Esophagus muscularis mucosa (tissue), 4 donors: ENCODE data around the gene SLC16A4. TPM values are rescaled to one million over a fixed set of nuclear protein-coding genes. Genes with fewer than 3 reads are reported as not detected.

Experiments
- DNase-seq: peaks from one replicate; pipeline ENCODE4 v3.0.0-alpha.2; 2017; ENCODE audit errors: extremely low spot score
- H3K27ac ChIP-seq, 4 donors: fragments of 200-600 bp; sonication (generic); replicated peaks in 1 of 4; 1 replicate in 3 of 4; 2 replicates in 1 of 4; pipeline ENCODE4 v1.5.1; 2016 to 2019; ENCODE audit warnings: mild to moderate bottlenecking in 1 of 4
- H3K27me3 ChIP-seq, 4 donors: fragments of 200-600 bp; sonication (generic); one replicate each; pipeline versions ENCODE4 v1.5.1 to v1.6.0; 2016 to 2019
- H3K36me3 ChIP-seq, 4 donors: fragments of 200-600 bp; sonication (generic); one replicate each; pipeline ENCODE4 v1.5.1; 2016 to 2019
- H3K4me1 ChIP-seq, 4 donors: fragments of 200-600 bp; sonication (generic); one replicate each; pipeline ENCODE4 v1.5.1; 2016 to 2019
- H3K4me3 ChIP-seq, 4 donors: fragments of 200-600 bp; sonication (generic); 1 replicate in 2 of 4; 2 replicates in 2 of 4; pipeline ENCODE4 v1.5.1; 2016 to 2019; ENCODE audit warnings: mild to moderate bottlenecking in 4 of 4, moderate library complexity in 1 of 4
- H3K9me3 ChIP-seq, 4 donors: fragments of 200-600 bp; sonication (generic); 1 replicate in 3 of 4; 2 replicates in 1 of 4; pipeline ENCODE4 v1.5.1; 2016 to 2019
- CTCF ChIP-seq, 3 experiments: fragments of 200-600 bp in 2 of 3; fragments of 450-650 bp in 1 of 3; sonication (generic) in 2 of 3; IDR thresholded peaks; one replicate each; pipeline ENCODE4 v1.5.1; 2017 to 2019; ENCODE audit warnings: antibody characterized with exemption in 3 of 3, mild to moderate bottlenecking in 2 of 3, moderate library complexity in 1 of 3
- EP300 ChIP-seq: sonication (generic); formaldehyde crosslinking; IDR thresholded peaks from one replicate; pipeline ENCODE4 v1.6.1; 2017; ENCODE audit warnings: antibody characterized with exemption
- POLR2A ChIP-seq: fragments of 450-650 bp; IDR thresholded peaks from one replicate; pipeline ENCODE4 v1.6.1; 2017; ENCODE audit warnings: antibody characterized with exemption, moderate library complexity, mild to moderate bottlenecking, low read depth
- POLR2AphosphoS5 ChIP-seq, 2 donors: sonication (generic); formaldehyde crosslinking; IDR thresholded peaks; one replicate each; pipeline ENCODE4 v1.6.1; 2017; ENCODE audit warnings: antibody characterized with exemption in 2 of 2
- WGBS: methylation state at CpG from one replicate; pipeline ENCODE4 v1.1.5; 2018; 5-methylcytosine and 5-hydroxymethylcytosine counted together
- intact Hi-C: fragments of 100-400 bp; cut with DNase I; formaldehyde crosslinking; loops from one replicate; pipeline ENCODE4 v1.15.1; 2023
- total RNA-seq, 4 donors: library from RNA; depleted of rRNA; stranded (reverse); fragments of >200 nt; gene quantifications; one replicate each; pipeline versions ENCODE4 v1.1.0 to v1.2.1, GENCODE V29; 2016

Gene SLC16A4
- total RNA-seq, 4 donors from 2014 or later, result 5.8 to 8.8 (median 8.4) TPM

GRCh38 chr1:110433803-110434202 is 43.0 kb upstream of the SLC16A4 start:
- Histone ChIP-seq H3K9me3 (no peaks in the 10 kb centered on the region), H3K4me1 (no peaks in the 10 kb centered on the region), H3K4me3 (no peak overlapping the region), H3K36me3 (no peaks in the 10 kb centered on the region), H3K27me3 (peaks cover 0 to 21% (median 0%) of the 10 kb centered on the region in 4 donors), H3K27ac (no peak overlapping the region)
- no peak for DNase-seq
- intact Hi-C loops, result no loop called here
- TF ChIP-seq POLR2AphosphoS5 (IDR thresholded peaks at IDR 0.05), result no peak
- no peak for TF ChIP-seq POLR2A
- no peak for TF ChIP-seq CTCF (IDR thresholded peaks at IDR 0.05)
- TF ChIP-seq EP300, result no peak
- WGBS, result 39% methylated on average over 2 of the region's 3 CpGs

GRCh38 chr1:110433213-110433612 is 42.4 kb upstream of the SLC16A4 start:
- H3K27me3 ChIP-seq, result peaks cover 0 to 21% (median 0%) of the 10 kb centered on the region in 4 donors
- no peak overlapping the region for H3K4me3 ChIP-seq
- no peak for DNase-seq
- H3K9me3 ChIP-seq, result no peaks in the 10 kb centered on the region
- TF ChIP-seq POLR2AphosphoS5 (IDR thresholded peaks at IDR 0.05), result no peak
- TF ChIP-seq POLR2A, result no peak
- no peak for TF ChIP-seq EP300
- no peak for TF ChIP-seq CTCF (IDR thresholded peaks at IDR 0.05)
- no peak overlapping the region for H3K27ac ChIP-seq
- H3K36me3 ChIP-seq, result no peaks in the 10 kb centered on the region
- intact Hi-C loops, result no loop called here
- WGBS, result 82% methylated on average over 2 of the region's 2 CpGs
- H3K4me1 ChIP-seq, result no peaks in the 10 kb centered on the region

GRCh38 chr1:110430901-110431300 is 40.1 kb upstream of the SLC16A4 start:
- no peak for TF ChIP-seq EP300
- no peak for TF ChIP-seq POLR2AphosphoS5 (IDR thresholded peaks at IDR 0.05)
- TF ChIP-seq POLR2A, result no peak
- TF ChIP-seq CTCF (IDR thresholded peaks at IDR 0.05), result no peak
- WGBS, result 78% methylated on average over 4 of the region's 4 CpGs

GRCh38 chr1:110430366-110430765 is 39.5 kb upstream of the SLC16A4 start:
- H3K27me3 ChIP-seq, result peaks cover 0 to 21% (median 0%) of the 10 kb centered on the region in 4 donors
- H3K4me3 ChIP-seq, result no peak overlapping the region
- H3K36me3 ChIP-seq, result no peaks in the 10 kb centered on the region
- H3K27ac ChIP-seq, result no peak overlapping the region
- 80% methylated on average over 6 of the region's 6 CpGs for WGBS
- no peaks in the 10 kb centered on the region for H3K9me3 ChIP-seq
- TF ChIP-seq CTCF (IDR thresholded peaks at IDR 0.05) (no peak), POLR2A (no peak), EP300 (no peak), POLR2AphosphoS5 (IDR thresholded peaks at IDR 0.05) (no peak)
- no peak for DNase-seq
- intact Hi-C loops, result no loop called here
- H3K4me1 ChIP-seq, result no peaks in the 10 kb centered on the region

More at GRCh38 chr1:110430901-110431300, 40.1 kb upstream of the SLC16A4 start:
- no peak overlapping the region for H3K4me3 ChIP-seq
- H3K4me1 ChIP-seq, result no peaks in the 10 kb centered on the region
- H3K27ac ChIP-seq, result no peak overlapping the region
- H3K27me3 ChIP-seq, result peaks cover 0 to 21% (median 0%) of the 10 kb centered on the region in 4 donors
- intact Hi-C loops, result no loop called here
- H3K36me3 ChIP-seq, result no peaks in the 10 kb centered on the region
- no peak for DNase-seq
- H3K9me3 ChIP-seq, result no peaks in the 10 kb centered on the region

GRCh38 chr1:110428946-110429345 is 38.1 kb upstream of the SLC16A4 start:
- H3K4me1 ChIP-seq, result peaks cover 0 to 4% (median 0%) of the 10 kb centered on the region in 4 donors
- intact Hi-C loops, result no loop called here

More at GRCh38 chr1:110428946-110429345, 38.1 kb upstream of the SLC16A4 start:
- Histone ChIP-seq H3K36me3 (no peaks in the 10 kb centered on the region), H3K9me3 (no peaks in the 10 kb centered on the region), H3K4me3 (no peak overlapping the region), H3K27ac (no peak overlapping the region), H3K27me3 (peaks cover 0 to 21% (median 0%) of the 10 kb centered on the region in 4 donors)
- TF ChIP-seq POLR2A, result no peak
- TF ChIP-seq POLR2AphosphoS5 (IDR thresholded peaks at IDR 0.05), result no peak
- TF ChIP-seq EP300, result no peak
- TF ChIP-seq CTCF (IDR thresholded peaks at IDR 0.05), result no peak
- DNase-seq, result no peak
- WGBS, result 74% methylated on average over 4 of the region's 4 CpGs
